OCI-LY7 (cell line): ENCODE results near the gene SH3GL2. TPM values are rescaled to one million over a fixed set of nuclear protein-coding genes. Genes with fewer than 3 reads are reported as not detected.

ENCODE experiments used
- BruUV-seq: library from RNA; stranded (reverse); fragments of 400-500 nt; replicated peaks from 2 replicates; lab custom pipeline; 2021; lab: Mats Ljungman, UMichigan
- CTCF ChIA-PET: fragments of 300-600 bp; sonication (Branson Sonifier 250); formaldehyde crosslinking; loops from one replicate; lab custom pipeline; 2022; ENCODE audit warnings: antibody characterized with exemption; ENCODE audit not compliant: unreplicated experiment; lab: Charles Lee
- POLR2A ChIA-PET: fragments of 300-600 bp; sonication (Branson Sonifier 250); formaldehyde crosslinking; loops from one replicate; lab custom pipeline; 2022; ENCODE audit warnings: antibody characterized with exemption; lab: Charles Lee
- DNase-seq: peaks from one replicate; pipeline ENCODE4 v3.0.0-alpha.2; 2015; ENCODE audit warnings: low spot score
- H2AFZ ChIP-seq: fragments of 200-600 bp; sonication (generic), shearing (Covaris generic); 2 replicates; pipeline ENCODE4 v1.6.1; 2014; ENCODE audit warnings: mild to moderate bottlenecking, antibody characterized with exemption, low read length, moderate library complexity
- H3K27ac ChIP-seq: fragments of 200-600 bp; sonication (generic); 2 replicates; pipeline ENCODE4 v1.5.1; 2014; ENCODE audit warnings: mixed run types, low read depth, mild to moderate bottlenecking, moderate library complexity, low read length, inconsistent platforms; ENCODE audit not compliant: poor library complexity, severe bottlenecking
- H3K36me3 ChIP-seq: fragments of 200-600 bp; sonication (generic); 2 replicates; pipeline ENCODE4 v1.6.1; 2014; ENCODE audit warnings: mild to moderate bottlenecking, antibody characterized with exemption, low read length, moderate library complexity, mixed read lengths; ENCODE audit not compliant: insufficient read depth
- H3K4me1 ChIP-seq: fragments of 200-600 bp; sonication (generic); 2 replicates; pipeline ENCODE4 v1.5.1; 2014; ENCODE audit warnings: mild to moderate bottlenecking, low read length; ENCODE audit not compliant: insufficient read depth, poor library complexity, severe bottlenecking
- H3K4me2 ChIP-seq: fragments of 200-600 bp; sonication (generic); 2 replicates; pipeline ENCODE4 v1.6.1; 2014; ENCODE audit warnings: mild to moderate bottlenecking, low read length
- H3K4me3 ChIP-seq: fragments of 200-600 bp; sonication (generic); 2 replicates; pipeline ENCODE4 v1.5.1; 2014; ENCODE audit warnings: mild to moderate bottlenecking, low read depth, low read length; ENCODE audit not compliant: poor library complexity, severe bottlenecking
- H3K79me2 ChIP-seq: fragments of 200-600 bp; sonication (generic); 2 replicates; pipeline ENCODE4 v1.6.1; 2016; ENCODE audit warnings: low read depth, mild to moderate bottlenecking, low read length, moderate library complexity, mixed read lengths; ENCODE audit not compliant: insufficient read depth
- H3K9me2 ChIP-seq: fragments of 200-600 bp; sonication (generic); 2 replicates; pipeline ENCODE4 v1.6.1; 2016; ENCODE audit warnings: mild to moderate bottlenecking, low read length, mixed read lengths; ENCODE audit not compliant: insufficient read depth
- H3K9me3 ChIP-seq: fragments of 200-600 bp; sonication (generic); 2 replicates; pipeline ENCODE4 v1.6.1; 2014; ENCODE audit warnings: mild to moderate bottlenecking, mixed run types, low read length, mixed read lengths
- H4K20me1 ChIP-seq: fragments of 200-600 bp; sonication (generic); 2 replicates; pipeline ENCODE4 v1.6.1; 2014; ENCODE audit warnings: mild to moderate bottlenecking, antibody characterized with exemption, low read length, moderate library complexity, mixed read lengths; ENCODE audit not compliant: insufficient read depth
- CTCF ChIP-seq: fragments of 200-600 bp; sonication (generic); conservative IDR thresholded peaks from 2 replicates; pipeline ENCODE4 v1.5.1; 2014; ENCODE audit warnings: mild to moderate bottlenecking, antibody characterized with exemption, low read length, moderate library complexity, mixed read lengths
- EZH2phosphoT487 ChIP-seq: fragments of 200-600 bp; sonication (generic); IDR thresholded peaks from 2 replicates; pipeline ENCODE4 v1.6.1; 2018; ENCODE audit warnings: low read depth, borderline replicate concordance, mild to moderate bottlenecking, mixed run types, antibody characterized with exemption, low read length, moderate library complexity, mixed read lengths
- intact Hi-C: fragments of 100-400 bp; cut with micrococcal nuclease; formaldehyde crosslinking; loops from one replicate; pipeline ENCODE4 v1.10.0; 2022; ENCODE audit not compliant: unreplicated experiment
- total RNA-seq, 2 experiments: library from RNA; depleted of rRNA in 1 of 2; stranded (reverse); fragments of >200 nt in 1 of 2; shearing (Covaris generic) in 1 of 2; gene quantifications; 2 replicates each; pipeline ENCODE4 v1.2.3, GENCODE V29; 2014 to 2022

The SH3GL2 gene
- total RNA-seq, 2 experiments from 2014 or later = not detected

- H3K9me2 ChIP-seq = no peaks in the 10 kb centered on the region
- CTCF ChIA-PET = no interaction called here
- no TSS peak for BruUV-seq
- no peak overlapping the region for H3K27ac ChIP-seq
- H3K79me2 ChIP-seq = no peaks in the 10 kb centered on the region
- no peaks in the 10 kb centered on the region for H3K36me3 ChIP-seq
- H3K4me1 ChIP-seq = no peaks in the 10 kb centered on the region
- no peak overlapping the region for H3K4me2 ChIP-seq
- intact Hi-C loops = no loop called here
- H2AFZ ChIP-seq = no peak overlapping the region
- DNase-seq = no peak
- no peaks in the 10 kb centered on the region for H4K20me1 ChIP-seq
- no peaks in the 10 kb centered on the region for H3K9me3 ChIP-seq
- H3K4me3 ChIP-seq = no peak overlapping the region
- POLR2A ChIA-PET = no interaction called here
- TF ChIP-seq CTCF = no peak
- TF ChIP-seq EZH2phosphoT487 = no peak
These were observed 78.0 kb downstream of the SH3GL2 start for GRCh38 chr9:17656889-17657288.

GRCh38 chr9:17658237-17658636 is 79.4 kb downstream of the SH3GL2 start:
- TF ChIP-seq EZH2phosphoT487 = no peak
- TF ChIP-seq CTCF = no peak
- Histone ChIP-seq H4K20me1 (no peaks in the 10 kb centered on the region), H3K9me3 (no peaks in the 10 kb centered on the region), H3K4me2 (no peak overlapping the region), H2AFZ (no peak overlapping the region), H3K9me2 (no peaks in the 10 kb centered on the region), H3K27ac (no peak overlapping the region), H3K4me3 (no peak overlapping the region), H3K36me3 (no peaks in the 10 kb centered on the region), H3K79me2 (no peaks in the 10 kb centered on the region), H3K4me1 (no peaks in the 10 kb centered on the region)
- CTCF ChIA-PET = no interaction called here
- BruUV-seq = no TSS peak
- intact Hi-C loops = no loop called here
- DNase-seq = no peak
- POLR2A ChIA-PET = interaction anchor here (0.6 kb wide), 1 partner anchor 842 kb away, joined by 3 read pairs; no protein-coding TSS in a partner anchor

- Histone ChIP-seq H3K9me2 (no peaks in the 10 kb centered on the region), H3K4me1 (no peaks in the 10 kb centered on the region), H3K79me2 (no peaks in the 10 kb centered on the region), H3K9me3 (no peaks in the 10 kb centered on the region), H3K4me3 (no peak overlapping the region), H3K4me2 (no peak overlapping the region), H4K20me1 (no peaks in the 10 kb centered on the region), H3K36me3 (no peaks in the 10 kb centered on the region), H3K27ac (no peak overlapping the region), H2AFZ (no peak overlapping the region)
- intact Hi-C loops = no loop called here
- no peak for DNase-seq
- BruUV-seq = no TSS peak
- POLR2A ChIA-PET = no interaction called here
- TF ChIP-seq EZH2phosphoT487 = no peak
- TF ChIP-seq CTCF = no peak
- CTCF ChIA-PET = no interaction called here
These were observed 81.3 kb downstream of the SH3GL2 start for GRCh38 chr9:17660158-17660557.
